ENCODE data around the gene FLYWCH2. TPM values are rescaled to one million over a fixed set of nuclear protein-coding genes. Genes with fewer than 3 reads are reported as not detected.

FLYWCH2 gene
- total and polyA plus RNA-seq, 2 of the 13 experiments (the other 11 are each of a cell fraction or from before 2014, with no cell fraction given): 16.9 to 19.8 TPM

DNA sequence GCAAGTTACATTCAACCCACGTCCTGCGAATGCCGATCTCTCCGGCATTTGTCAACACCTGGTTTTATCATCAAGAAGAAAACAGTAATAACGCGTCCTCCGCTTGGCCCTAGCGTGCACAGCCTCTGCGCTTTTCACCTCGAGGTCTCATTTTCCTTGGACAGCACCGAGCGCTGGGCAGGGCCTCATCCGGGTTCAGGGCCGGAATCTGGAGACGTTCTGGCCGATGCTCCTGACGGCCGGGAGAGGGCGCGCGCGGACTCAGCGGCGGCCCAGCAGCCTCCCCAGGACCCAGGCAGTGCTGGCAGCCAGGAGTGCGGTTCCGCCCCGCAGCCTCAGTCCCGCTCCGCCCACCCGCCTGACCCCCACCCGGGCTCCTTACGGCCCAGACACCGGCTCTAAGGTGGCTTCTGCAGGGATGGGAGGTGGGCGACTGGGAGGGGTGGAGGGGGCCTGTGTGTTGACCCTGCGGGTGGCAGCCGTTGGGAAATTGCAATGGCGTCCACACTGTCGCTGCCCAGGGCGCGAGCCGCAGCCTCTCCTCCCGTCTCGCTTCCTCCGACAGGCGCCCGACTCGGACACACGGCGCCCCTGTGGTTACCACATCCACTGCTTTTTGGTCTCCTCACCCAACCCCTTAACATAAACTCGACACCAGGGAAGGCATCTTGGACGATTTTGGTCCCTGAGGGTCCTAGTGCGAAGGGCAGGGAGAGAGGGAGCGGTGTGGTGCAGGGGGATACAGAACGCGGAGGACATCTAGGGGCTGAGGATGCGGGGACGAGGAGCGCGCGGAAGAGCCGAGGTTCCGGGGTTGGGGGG lies 21.3 kb downstream of the FLYWCH2 start (continued):
- TF ChIP-seq, protein P1, sequence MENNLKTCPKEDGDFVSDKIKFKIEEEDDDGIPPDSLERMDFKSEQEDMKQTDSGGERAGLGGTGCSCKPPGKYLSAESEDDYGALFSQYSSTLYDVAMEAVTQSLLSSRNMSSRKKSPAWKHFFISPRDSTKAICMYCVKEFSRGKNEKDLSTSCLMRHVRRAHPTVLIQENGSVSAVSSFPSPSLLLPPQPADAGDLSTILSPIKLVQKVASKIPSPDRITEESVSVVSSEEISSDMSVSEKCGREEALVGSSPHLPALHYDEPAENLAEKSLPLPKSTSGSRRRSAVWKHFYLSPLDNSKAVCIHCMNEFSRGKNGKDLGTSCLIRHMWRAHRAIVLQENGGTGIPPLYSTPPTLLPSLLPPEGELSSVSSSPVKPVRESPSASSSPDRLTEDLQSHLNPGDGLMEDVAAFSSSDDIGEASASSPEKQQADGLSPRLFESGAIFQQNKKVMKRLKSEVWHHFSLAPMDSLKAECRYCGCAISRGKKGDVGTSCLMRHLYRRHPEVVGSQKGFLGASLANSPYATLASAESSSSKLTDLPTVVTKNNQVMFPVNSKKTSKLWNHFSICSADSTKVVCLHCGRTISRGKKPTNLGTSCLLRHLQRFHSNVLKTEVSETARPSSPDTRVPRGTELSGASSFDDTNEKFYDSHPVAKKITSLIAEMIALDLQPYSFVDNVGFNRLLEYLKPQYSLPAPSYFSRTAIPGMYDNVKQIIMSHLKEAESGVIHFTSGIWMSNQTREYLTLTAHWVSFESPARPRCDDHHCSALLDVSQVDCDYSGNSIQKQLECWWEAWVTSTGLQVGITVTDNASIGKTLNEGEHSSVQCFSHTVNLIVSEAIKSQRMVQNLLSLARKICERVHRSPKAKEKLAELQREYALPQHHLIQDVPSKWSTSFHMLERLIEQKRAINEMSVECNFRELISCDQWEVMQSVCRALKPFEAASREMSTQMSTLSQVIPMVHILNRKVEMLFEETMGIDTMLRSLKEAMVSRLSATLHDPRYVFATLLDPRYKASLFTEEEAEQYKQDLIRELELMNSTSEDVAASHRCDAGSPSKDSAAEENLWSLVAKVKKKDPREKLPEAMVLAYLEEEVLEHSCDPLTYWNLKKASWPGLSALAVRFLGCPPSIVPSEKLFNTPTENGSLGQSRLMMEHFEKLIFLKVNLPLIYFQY (CRISPR knock-in tag; IDR thresholded peaks at IDR 0.05; ENCODE audit: borderline replicate concordance): peak; percentile 93; the same call in 1 of the 2 replicates
- TF ChIP-seq HDAC1 (CRISPR knock-in tag; IDR thresholded peaks at IDR 0.05): peak; percentile 78; the same call in 1 of the 2 replicates
- TF ChIP-seq ZNF383 (CRISPR knock-in tag; IDR thresholded peaks at IDR 0.05; ENCODE audit: borderline replicate concordance): peak; percentile 46; the same call in 1 of the 2 replicates
- TF ChIP-seq, protein P2, sequence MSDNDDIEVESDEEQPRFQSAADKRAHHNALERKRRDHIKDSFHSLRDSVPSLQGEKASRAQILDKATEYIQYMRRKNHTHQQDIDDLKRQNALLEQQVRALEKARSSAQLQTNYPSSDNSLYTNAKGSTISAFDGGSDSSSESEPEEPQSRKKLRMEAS (IDR thresholded peaks at IDR 0.05): peak; percentile 70
- 0 out of 2 replicates have a peak, but pooled peaks have one; percentile 12 for TF ChIP-seq PPARG (CRISPR knock-in tag; conservative IDR thresholded peaks at IDR 0.05)
- TF ChIP-seq MZF1 (CRISPR knock-in tag; IDR thresholded peaks at IDR 0.05; ENCODE audit: borderline replicate concordance): no peak
- 0 out of 2 replicates have a peak, but pooled peaks have one; percentile 44 for TF ChIP-seq ZNF558 (CRISPR knock-in tag; IDR thresholded peaks at IDR 0.05; ENCODE audit: borderline replicate concordance)
- 0 out of 2 replicates have a peak, but pooled peaks have one; percentile 45 for TF ChIP-seq KLF11 (CRISPR knock-in tag; IDR thresholded peaks at IDR 0.05)
- TF ChIP-seq TSC22D2 (CRISPR knock-in tag; IDR thresholded peaks at IDR 0.05; ENCODE audit: borderline replicate concordance): 0 out of 2 replicates have a peak, but pooled peaks have one; percentile 28
- 0 out of 2 replicates have a peak, but pooled peaks have one; percentile 28 for TF ChIP-seq ZNF251 (CRISPR knock-in tag; IDR thresholded peaks at IDR 0.05)
- no peak for TF ChIP-seq SOX6 (IDR thresholded peaks at IDR 0.05)
- peak; percentile 11; the same call in 1 of the 2 replicates for TF ChIP-seq SOX6 (CRISPR knock-in tag; IDR thresholded peaks at IDR 0.05)
- TF ChIP-seq HES4 (CRISPR knock-in tag; IDR thresholded peaks at IDR 0.05; ENCODE audit: borderline replicate concordance): peak; percentile 75; the same call in 1 of the 2 replicates
- TF ChIP-seq, protein P3, sequence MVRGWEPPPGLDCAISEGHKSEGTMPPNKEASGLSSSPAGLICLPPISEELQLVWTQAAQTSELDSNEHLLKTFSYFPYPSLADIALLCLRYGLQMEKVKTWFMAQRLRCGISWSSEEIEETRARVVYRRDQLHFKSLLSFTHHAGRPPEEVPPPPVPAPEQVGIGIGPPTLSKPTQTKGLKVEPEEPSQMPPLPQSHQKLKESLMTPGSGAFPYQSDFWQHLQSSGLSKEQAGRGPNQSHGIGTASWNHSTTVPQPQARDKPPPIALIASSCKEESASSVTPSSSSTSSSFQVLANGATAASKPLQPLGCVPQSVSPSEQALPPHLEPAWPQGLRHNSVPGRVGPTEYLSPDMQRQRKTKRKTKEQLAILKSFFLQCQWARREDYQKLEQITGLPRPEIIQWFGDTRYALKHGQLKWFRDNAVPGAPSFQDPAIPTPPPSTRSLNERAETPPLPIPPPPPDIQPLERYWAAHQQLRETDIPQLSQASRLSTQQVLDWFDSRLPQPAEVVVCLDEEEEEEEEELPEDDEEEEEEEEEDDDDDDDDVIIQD (CRISPR knock-in tag; IDR thresholded peaks at IDR 0.05; ENCODE audit: low read depth): 0 out of 2 replicates have a peak, but pooled peaks have one; percentile 15
- no peak for TF ChIP-seq FOXK2 (IDR thresholded peaks at IDR 0.05)
- peak; percentile 89 for TF ChIP-seq ZFX (CRISPR knock-in tag; IDR thresholded peaks at IDR 0.05; ENCODE audit: low read depth)
- no peak for TF ChIP-seq ZNF224 (CRISPR knock-in tag; IDR thresholded peaks at IDR 0.05)
- TF ChIP-seq ZNF552 (CRISPR knock-in tag; IDR thresholded peaks at IDR 0.05; ENCODE audit: borderline replicate concordance): no peak
- TF ChIP-seq, protein P4, sequence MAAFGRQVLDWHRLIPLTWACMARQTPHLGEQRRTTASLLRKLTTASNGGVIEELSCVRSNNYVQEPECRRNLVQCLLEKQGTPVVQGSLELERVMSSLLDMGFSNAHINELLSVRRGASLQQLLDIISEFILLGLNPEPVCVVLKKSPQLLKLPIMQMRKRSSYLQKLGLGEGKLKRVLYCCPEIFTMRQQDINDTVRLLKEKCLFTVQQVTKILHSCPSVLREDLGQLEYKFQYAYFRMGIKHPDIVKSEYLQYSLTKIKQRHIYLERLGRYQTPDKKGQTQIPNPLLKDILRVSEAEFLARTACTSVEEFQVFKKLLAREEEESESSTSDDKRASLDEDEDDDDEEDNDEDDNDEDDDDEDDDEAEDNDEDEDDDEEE (CRISPR knock-in tag; IDR thresholded peaks at IDR 0.05): peak; percentile 59; the same call in 1 of the 2 replicates
- 0 out of 2 replicates have a peak, but pooled peaks have one; percentile 25 for TF ChIP-seq RELA (CRISPR knock-in tag; IDR thresholded peaks at IDR 0.05)
- TF ChIP-seq GATA4 (IDR thresholded peaks at IDR 0.05; ENCODE audit: borderline replicate concordance, low read depth): no peak
- no peak for TF ChIP-seq ZNF672 (CRISPR knock-in tag; IDR thresholded peaks at IDR 0.05)
- TF ChIP-seq ZNF619 (CRISPR knock-in tag; IDR thresholded peaks at IDR 0.05): peak; percentile 78; the same call in 1 of the 2 replicates
- no peak for TF ChIP-seq BRCA1 (CRISPR knock-in tag; IDR thresholded peaks at IDR 0.05)

Data from HepG2 (cell line).